Left lung (tissue), 10 donors: ENCODE measurements around the gene PIMREG. TPM values are rescaled to one million over a fixed set of nuclear protein-coding genes. Genes with fewer than 3 reads are reported as not detected.
A peak's percentile ranks its signal among the peaks of the same experiment; 100 is the strongest.
"Not testable (repeated sequence)": the region's sequence is repeated elsewhere in the genome, so short reads cannot be mapped to it uniquely, and the experiment has no call there.

Source experiments
- ATAC-seq: fragments of 200-7000 bp; cut with Tn5 transposase; one replicate; pipeline ENCODE4 v1.9.1; 2020; ENCODE audit warnings: moderate library complexity
- DNase-seq, 4 donors: peaks; one replicate each; pipeline ENCODE4 v3.0.0-alpha.2; 2013 to 2020
- H3K27ac ChIP-seq, 2 donors: fragments of 200-600 bp; sonication (generic) in 1 of 2; one replicate each; pipeline versions ENCODE4 v1.5.0 to v1.8.0; 2020 to 2021
- H3K27me3 ChIP-seq, 2 donors: fragments of 200-600 bp; sonication (generic) in 1 of 2; one replicate each; pipeline versions ENCODE4 v1.5.0 to v1.8.0; 2020 to 2021
- H3K36me3 ChIP-seq, 2 donors: fragments of 200-600 bp; sonication (generic) in 1 of 2; one replicate each; pipeline versions ENCODE4 v1.5.0 to v1.8.0; 2020 to 2021
- H3K4me1 ChIP-seq, 2 donors: fragments of 200-600 bp; one replicate each; pipeline ENCODE4 v1.8.0; 2021
- H3K4me3 ChIP-seq, 2 donors: fragments of 200-600 bp; sonication (generic) in 1 of 2; one replicate each; pipeline versions ENCODE4 v1.5.0 to v1.8.0; 2020 to 2021; ENCODE audit warnings: mild to moderate bottlenecking in 1 of 2
- H3K9me3 ChIP-seq, 2 donors: fragments of 200-600 bp; sonication (generic) in 1 of 2; one replicate each; pipeline versions ENCODE4 v1.5.0 to v1.8.0; 2020 to 2021
- CTCF ChIP-seq, 2 donors: fragments of 200-600 bp; sonication (generic) in 1 of 2; IDR thresholded peaks; one replicate each; pipeline versions ENCODE4 v1.5.0 to v1.8.0; 2021; ENCODE audit warnings: antibody characterized with exemption in 2 of 2
- intact Hi-C, 2 donors: fragments of 100-400 bp; cut with DNase I; formaldehyde crosslinking; loops; one replicate each; pipeline versions ENCODE4 v1.11.2 to v1.14.2; 2022
- polyA plus RNA-seq, 6 donors: library from polyadenylated mRNA; unstranded; fragments of 120-200 nt; gene quantifications; one replicate each; pipeline ENCODE4 v1.2.1, GENCODE V29; 2013; ENCODE audit not compliant: insufficient read length in 6 of 6
- total RNA-seq, 2 donors: library from RNA; stranded (reverse); fragmentation: NEBNext Ultra II Directional; extraction: Animal tissue kit (Norgen Biotek cat#: 25700); gene quantifications; one replicate each; pipeline ENCODE4 v1.2.1, GENCODE V29; 2021
- donor health status: DM: no; HTN: yes; CAD: no.
- donor health status: DM: no; HTN: no; CAD: no.

The PIMREG gene
- total and polyA plus RNA-seq, 8 donors = 1.6 to 76.8 (median 21.1) TPM

GRCh38 chr17:6482105-6482455 lies 37.8 kb downstream of the PIMREG start:
- intact Hi-C loops = no loop called here
- Histone ChIP-seq H3K4me1 (no peaks in the 10 kb centered on the region), H3K27me3 (no peaks in the 10 kb centered on the region), H3K4me3 (no peak overlapping the region), H3K27ac (no peak overlapping the region), H3K36me3 (no peaks in the 10 kb centered on the region), H3K9me3 (no peaks in the 10 kb centered on the region)
- ATAC-seq = no peak
- no peak for DNase-seq
- no peak for TF ChIP-seq CTCF (IDR thresholded peaks at IDR 0.05)

- H3K36me3 ChIP-seq, H3K4me1 ChIP-seq, intact Hi-C loops, ATAC-seq, H3K4me3 ChIP-seq, H3K9me3 ChIP-seq, H3K27ac ChIP-seq, H3K27me3 ChIP-seq: not testable (repeated sequence)
- peak in 1 of 4 donors; percentile 10 for DNase-seq
These were observed 38.5 kb downstream of the PIMREG start for GRCh38 chr17:6482796-6483195.

- H3K27ac ChIP-seq = no peak overlapping the region
- intact Hi-C loops = no loop called here
- TF ChIP-seq CTCF (IDR thresholded peaks at IDR 0.05) = no peak
These were observed 39.3 kb downstream of the PIMREG start for GRCh38 chr17:6483507-6483906.

DNA sequence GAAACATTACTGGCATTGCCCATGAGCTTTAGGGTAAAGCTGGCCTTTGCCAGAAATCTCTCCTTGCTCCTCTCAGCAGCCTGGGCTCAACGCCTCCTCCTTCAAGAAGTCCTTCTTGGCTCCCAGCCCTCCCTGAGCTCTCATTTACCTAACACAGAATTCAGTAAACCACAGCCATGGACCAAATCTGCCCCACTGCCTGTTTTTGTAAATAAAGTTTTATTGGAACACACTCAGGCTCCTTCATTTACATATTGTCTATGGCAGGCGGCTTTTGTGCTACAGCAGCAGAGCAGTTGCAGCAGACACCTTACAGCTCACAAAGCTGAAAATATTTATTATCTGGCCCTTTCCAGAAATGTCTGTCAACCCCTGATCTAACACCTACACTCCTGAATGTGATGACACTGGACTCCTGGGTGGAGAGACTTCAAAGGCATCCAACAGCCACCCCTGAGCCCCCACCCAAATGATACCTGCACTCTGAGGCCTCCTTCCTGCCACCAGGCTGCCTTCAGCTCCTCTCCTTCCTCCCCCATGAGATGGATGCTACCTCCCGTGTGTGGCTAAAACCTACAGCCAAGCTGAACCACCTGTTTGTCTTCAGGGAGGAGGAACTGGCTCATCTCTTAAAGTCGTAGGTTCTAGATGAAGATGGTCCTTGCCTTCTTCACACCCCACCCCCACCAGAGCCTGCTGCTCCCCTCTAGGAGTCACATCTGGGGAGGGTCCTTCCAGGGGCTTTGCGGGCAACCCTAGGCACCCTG lies 41.6 kb downstream of the PIMREG start:
- no peaks in the 10 kb centered on the region for H3K9me3 ChIP-seq
- ATAC-seq = no peak
- H3K4me3 ChIP-seq = no peak overlapping the region
- TF ChIP-seq CTCF (IDR thresholded peaks at IDR 0.05) = no peak
- no peak overlapping the region for H3K27ac ChIP-seq
- no peak for DNase-seq
- H3K27me3 ChIP-seq = no peaks in the 10 kb centered on the region
- H3K4me1 ChIP-seq = no peaks in the 10 kb centered on the region
- intact Hi-C loops = no loop called here
- no peaks in the 10 kb centered on the region for H3K36me3 ChIP-seq

More at GRCh38 chr17:6483507-6483906, 39.3 kb downstream of the PIMREG start:
- H3K27me3 ChIP-seq = no peaks in the 10 kb centered on the region
- no peak for ATAC-seq
- no peaks in the 10 kb centered on the region for H3K4me1 ChIP-seq
- H3K4me3 ChIP-seq = no peak overlapping the region
- peak in 1 of 4 donors; percentile 40 for DNase-seq
- H3K9me3 ChIP-seq = no peaks in the 10 kb centered on the region
- no peaks in the 10 kb centered on the region for H3K36me3 ChIP-seq

GRCh38 chr17:6487251-6488007 lies 43.2 kb downstream of the PIMREG start:
- H3K4me3 ChIP-seq = no peak overlapping the region
- H3K4me1 ChIP-seq = no peaks in the 10 kb centered on the region
- TF ChIP-seq CTCF (IDR thresholded peaks at IDR 0.05) = no peak
- H3K27ac ChIP-seq = no peak overlapping the region
- no peaks in the 10 kb centered on the region for H3K27me3 ChIP-seq
- intact Hi-C loops = no loop called here
- DNase-seq (peak in 1 of 4 donors; percentile 32), ATAC-seq (no peak)
- H3K9me3 ChIP-seq = no peaks in the 10 kb centered on the region
- no peaks in the 10 kb centered on the region for H3K36me3 ChIP-seq
